ENCODE results near the gene MAP6.

The MAP6 gene

GRCh38 chr11:75541193-75542087 is 127.4 kb downstream of the MAP6 start:
- H3K79me2 ChIP-seq (ENCODE audit: insufficient read depth, low read length) = no peaks in the 10 kb centered on the region
- H3F3A ChIP-seq (ENCODE audit: insufficient read depth) = no peaks in the 10 kb centered on the region
- no peaks in the 10 kb centered on the region for H3K9me2 ChIP-seq (replicated peaks; ENCODE audit: insufficient read depth, low read length)
- H3K9me3 ChIP-seq (ENCODE audit: insufficient read depth, low read length) = no peaks in the 10 kb centered on the region
- no peak overlapping the region for H2AFZ ChIP-seq (ENCODE audit: low read depth, low read length, severe bottlenecking)
- H3K4me3 ChIP-seq (ENCODE audit: insufficient read depth, low read length, poor library complexity, severe bottlenecking) = no peak overlapping the region
- H3K36me3 ChIP-seq (ENCODE audit: low read length) = no peaks in the 10 kb centered on the region
- H3K9ac ChIP-seq (ENCODE audit: low read length) = no peak overlapping the region
- no peaks in the 10 kb centered on the region for H3K27me3 ChIP-seq (ENCODE audit: low read length)
- no peaks in the 10 kb centered on the region for H4K20me1 ChIP-seq (ENCODE audit: low read depth, low read length)
- H3K27ac ChIP-seq (ENCODE audit: low read depth, low read length) = no peak overlapping the region
- TF ChIP-seq CTCF (IDR thresholded peaks at IDR 0.05; ENCODE audit: insufficient read depth, low read length, poor library complexity, severe bottlenecking) (no peak), EZH2phosphoT487 (conservative IDR thresholded peaks at IDR 0.05; ENCODE audit: low read length) (no peak)
- no peak overlapping the region for H3K4me2 ChIP-seq (ENCODE audit: low read depth, low read length, poor library complexity, severe bottlenecking)

DNA sequence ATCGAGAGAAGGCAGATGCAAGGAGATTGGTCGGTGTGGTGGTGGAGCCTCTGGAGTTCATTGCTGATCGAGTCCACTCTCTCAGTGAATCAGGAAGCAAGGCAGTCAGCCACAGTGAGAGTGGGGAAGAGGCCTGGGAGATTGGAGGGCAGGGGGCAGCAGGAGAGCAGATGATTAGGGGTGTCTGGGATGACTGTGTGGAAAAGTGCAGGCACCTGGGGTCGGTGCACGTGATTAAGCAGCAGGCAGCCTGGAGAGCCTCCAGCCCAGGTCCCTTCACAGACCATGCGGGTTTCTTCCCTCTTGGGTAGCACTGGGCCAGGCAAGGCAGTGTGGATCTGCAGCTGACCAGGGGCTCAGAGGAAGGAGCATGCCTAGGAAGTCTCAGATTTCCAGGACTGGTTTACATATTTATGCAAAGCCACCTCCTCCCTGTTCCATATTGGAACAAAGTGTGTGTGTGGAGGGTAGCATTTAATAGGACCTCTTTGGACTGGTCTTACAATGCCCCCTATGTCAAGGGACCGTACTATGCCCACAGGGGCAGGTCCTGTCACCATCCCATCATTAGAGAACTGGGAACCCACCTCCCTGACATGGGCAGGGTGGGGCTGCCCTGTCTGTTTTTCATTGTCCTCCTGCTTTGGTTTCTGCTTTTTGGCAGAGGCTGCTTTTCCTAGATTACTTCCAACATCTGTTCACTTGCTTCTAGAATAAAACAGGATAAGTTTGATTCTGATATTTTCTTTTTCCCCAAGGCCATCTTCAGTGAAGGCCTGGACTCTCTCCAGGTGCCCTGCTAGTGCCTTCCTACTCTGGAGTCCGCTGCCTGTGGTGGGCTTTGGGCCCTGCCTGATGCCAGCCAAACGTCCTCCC is 129.1 kb downstream of the MAP6 start:
- H3K4me3 ChIP-seq (ENCODE audit: insufficient read depth, low read length, poor library complexity, severe bottlenecking) = no peak overlapping the region
- H3K27ac ChIP-seq (ENCODE audit: low read depth, low read length) = no peak overlapping the region
- H3K9me2 ChIP-seq (replicated peaks; ENCODE audit: insufficient read depth, low read length) = no peaks in the 10 kb centered on the region
- no peaks in the 10 kb centered on the region for H4K20me1 ChIP-seq (ENCODE audit: low read depth, low read length)
- no peaks in the 10 kb centered on the region for H3F3A ChIP-seq (ENCODE audit: insufficient read depth)
- H3K4me2 ChIP-seq (ENCODE audit: low read depth, low read length, poor library complexity, severe bottlenecking) = no peak overlapping the region
- H3K9ac ChIP-seq (ENCODE audit: low read length) = no peak overlapping the region
- no peaks in the 10 kb centered on the region for H3K36me3 ChIP-seq (ENCODE audit: low read length)
- no peaks in the 10 kb centered on the region for H3K9me3 ChIP-seq (ENCODE audit: insufficient read depth, low read length)
- TF ChIP-seq EZH2phosphoT487 (conservative IDR thresholded peaks at IDR 0.05; ENCODE audit: low read length) (no peak), CTCF (IDR thresholded peaks at IDR 0.05; ENCODE audit: insufficient read depth, low read length, poor library complexity, severe bottlenecking) (no peak)
- H2AFZ ChIP-seq (ENCODE audit: low read depth, low read length, severe bottlenecking) = no peak overlapping the region
- no peaks in the 10 kb centered on the region for H3K79me2 ChIP-seq (ENCODE audit: insufficient read depth, low read length)
- H3K27me3 ChIP-seq (ENCODE audit: low read length) = no peaks in the 10 kb centered on the region

- no peaks in the 10 kb centered on the region for H3K27me3 ChIP-seq (ENCODE audit: low read length)
- no peaks in the 10 kb centered on the region for H3K79me2 ChIP-seq (ENCODE audit: insufficient read depth, low read length)
- H3K27ac ChIP-seq (ENCODE audit: low read depth, low read length) = no peak overlapping the region
- TF ChIP-seq EZH2phosphoT487 (conservative IDR thresholded peaks at IDR 0.05; ENCODE audit: low read length) (no peak), CTCF (IDR thresholded peaks at IDR 0.05; ENCODE audit: insufficient read depth, low read length, poor library complexity, severe bottlenecking) (no peak)
- H3K36me3 ChIP-seq (ENCODE audit: low read length) = no peaks in the 10 kb centered on the region
- H4K20me1 ChIP-seq (ENCODE audit: low read depth, low read length) = no peaks in the 10 kb centered on the region
- H2AFZ ChIP-seq (ENCODE audit: low read depth, low read length, severe bottlenecking) = no peak overlapping the region
- no peaks in the 10 kb centered on the region for H3K9me3 ChIP-seq (ENCODE audit: insufficient read depth, low read length)
- H3F3A ChIP-seq (ENCODE audit: insufficient read depth) = no peaks in the 10 kb centered on the region
- no peaks in the 10 kb centered on the region for H3K9me2 ChIP-seq (replicated peaks; ENCODE audit: insufficient read depth, low read length)
- H3K4me2 ChIP-seq (ENCODE audit: low read depth, low read length, poor library complexity, severe bottlenecking) = no peak overlapping the region
- no peak overlapping the region for H3K9ac ChIP-seq (ENCODE audit: low read length)
- no peak overlapping the region for H3K4me3 ChIP-seq (ENCODE audit: insufficient read depth, low read length, poor library complexity, severe bottlenecking)
Observed at GRCh38 chr11:75538150-75538942, 130.5 kb downstream of the MAP6 start.

All from SU-DHL-6 (cell line).